SK-N-MC (cell line): ENCODE data around the gene TMEM184B.

Source experiments
- EZH2 ChIP-seq: fragments of 200-600 bp; sonication (generic); IDR thresholded peaks from one replicate; pipeline ENCODE4 v1.6.1; 2017; ENCODE audit warnings: antibody characterized with exemption
- FOXP2 ChIP-seq: optimal IDR thresholded peaks from 2 replicates; pipeline ENCODE3; 2011; ENCODE audit warnings: mild to moderate bottlenecking, moderate library complexity; ENCODE audit not compliant: insufficient read depth; ENCODE audit errors: extremely low read length, control extremely low read depth
- POLR2AphosphoS5 ChIP-seq: IDR thresholded peaks from 2 replicates; pipeline ENCODE4 v1.6.1; 2012; ENCODE audit warnings: mild to moderate bottlenecking, low read depth, low read length, borderline replicate concordance

DNA sequence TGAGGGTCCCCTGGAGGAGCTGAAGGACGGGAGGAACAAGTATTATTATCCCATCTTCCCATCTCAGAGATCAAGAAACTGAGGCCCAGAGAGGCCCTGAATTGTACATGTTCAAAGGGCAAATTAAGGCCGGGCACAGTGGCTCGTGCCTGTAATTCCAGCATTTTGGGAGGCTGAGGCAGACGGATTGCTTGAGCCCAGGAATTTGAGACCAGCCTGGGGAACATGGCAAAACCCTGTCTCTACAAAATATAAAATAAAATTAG, 99.2 kb downstream of the TMEM184B start:
- TF ChIP-seq EZH2 (no peak), POLR2AphosphoS5 (no peak), FOXP2 (no peak)
